ENCODE data around the gene KIF26B. TPM values are rescaled to one million over a fixed set of nuclear protein-coding genes. Genes with fewer than 3 reads are reported as not detected.
A peak's percentile ranks its signal among the peaks of the same experiment; 100 is the strongest.
"Not testable (repeated sequence)": the region's sequence is repeated elsewhere in the genome, so short reads cannot be mapped to it uniquely, and the experiment has no call there.

KIF26B gene
- polyA plus RNA-seq, 10 donors, result 0.80 to 3.8 (median 1.5) TPM

GRCh38 chr1:245380790-245381535 is 226.2 kb downstream of the KIF26B start:
- no peak for DNase-seq

DNA sequence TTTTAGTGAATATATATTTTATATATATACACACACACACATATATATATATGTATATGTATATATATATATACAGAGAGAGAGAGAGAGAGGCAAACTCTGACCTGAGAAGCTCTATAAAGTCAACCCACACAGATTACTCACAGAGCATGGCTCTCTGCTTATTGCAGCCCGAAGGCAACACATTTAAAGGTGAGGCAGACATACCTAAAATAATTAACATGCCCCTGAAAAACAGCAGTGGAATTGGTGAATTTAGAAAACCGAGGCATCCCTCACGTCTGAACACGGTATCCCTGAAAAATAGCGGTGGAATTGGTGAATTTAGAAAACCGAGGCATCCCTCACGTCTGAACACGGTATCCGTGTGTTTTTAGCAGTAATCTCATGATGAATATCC is 228.2 kb downstream of the KIF26B start:
- no peak for DNase-seq

DNA sequence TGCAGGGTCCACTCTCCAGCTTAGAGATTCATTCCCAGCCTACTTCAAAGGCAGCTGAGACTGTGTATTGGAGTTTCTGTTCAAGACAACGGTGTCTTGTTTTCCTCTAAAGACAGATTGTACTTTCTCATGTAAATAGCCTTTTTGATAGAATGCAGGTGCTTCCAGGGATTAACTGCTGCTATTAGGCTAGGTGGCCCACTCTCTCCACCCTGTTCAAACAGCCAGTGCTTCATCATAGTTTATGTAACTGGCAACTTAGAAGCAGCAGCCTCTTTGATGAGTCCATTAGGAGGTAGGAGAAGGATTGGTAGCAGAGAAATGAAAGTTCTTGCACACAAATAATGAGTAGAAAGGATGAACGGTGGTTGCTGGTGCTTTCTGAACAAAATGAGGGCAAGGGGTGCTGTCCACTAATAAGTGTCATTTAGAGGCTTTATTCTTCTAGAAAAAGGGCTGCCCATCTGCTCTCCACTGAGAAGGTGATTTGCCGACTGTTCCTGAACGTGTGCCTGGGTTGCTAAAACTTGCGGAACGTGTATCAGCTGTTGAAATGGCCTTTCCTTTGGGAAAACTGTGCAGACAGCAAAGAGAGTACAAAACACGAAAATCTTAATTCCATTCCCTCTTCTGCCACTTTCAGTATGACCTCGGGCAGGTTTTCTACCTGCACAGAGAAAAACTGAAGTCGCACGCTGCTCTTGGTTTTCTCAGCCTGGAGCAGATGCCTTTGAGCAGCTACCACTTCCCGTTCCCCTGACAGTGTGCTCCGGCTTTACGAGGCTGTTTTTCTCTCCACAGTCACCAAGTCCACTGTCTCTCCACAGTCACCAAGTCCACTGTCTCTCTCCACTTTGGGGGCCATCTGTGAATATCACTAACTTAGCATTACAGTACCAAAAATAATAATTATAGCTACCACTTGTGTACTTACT is 228.9 kb downstream of the KIF26B start:
- DNase-seq, result no peak

GRCh38 chr1:245386297-245386971 is 231.6 kb downstream of the KIF26B start:
- no peak for DNase-seq

GRCh38 chr1:245388687-245389086 is 233.9 kb downstream of the KIF26B start:
- peak in 1 of 3 donors; percentile 50 for DNase-seq

DNA sequence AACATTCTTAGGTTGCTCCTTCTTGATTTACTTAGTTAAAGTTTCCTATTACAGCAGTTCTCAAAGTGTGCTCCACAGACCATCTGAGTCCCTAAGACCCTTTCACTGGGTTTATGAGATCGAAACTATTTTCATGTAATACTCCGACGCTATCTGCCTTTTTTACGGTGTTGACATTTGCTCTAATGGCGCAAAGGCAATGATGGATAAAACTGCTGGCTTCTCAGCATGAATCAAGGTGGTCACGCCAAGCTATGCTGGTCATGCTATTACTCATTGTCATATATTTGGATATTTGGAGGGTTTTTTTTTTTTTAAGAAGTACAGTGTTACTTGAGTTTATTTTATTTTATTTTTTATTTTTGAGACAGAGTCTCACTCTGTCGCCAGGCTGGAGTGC is 235.1 kb downstream of the KIF26B start:
- DNase-seq, result no peak

DNA sequence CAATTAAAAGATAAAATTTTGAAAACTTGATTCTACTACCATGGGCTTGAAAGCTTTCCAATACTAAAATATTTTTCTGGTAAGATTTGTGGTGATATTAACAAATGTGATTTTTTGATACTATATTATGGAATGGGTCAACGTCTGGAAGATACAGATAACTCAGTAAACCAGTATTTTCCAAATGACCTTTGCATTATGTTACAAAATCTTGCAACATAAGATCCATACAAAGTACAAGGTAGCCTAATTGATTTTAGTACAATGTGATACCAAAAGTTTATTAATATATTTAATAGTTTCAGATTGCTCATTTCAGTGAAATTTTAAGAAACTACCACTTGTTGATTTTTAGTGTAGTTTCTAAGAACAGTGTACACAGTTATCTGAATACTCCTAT is 236.2 kb downstream of the KIF26B start:
- no peak for DNase-seq

DNA sequence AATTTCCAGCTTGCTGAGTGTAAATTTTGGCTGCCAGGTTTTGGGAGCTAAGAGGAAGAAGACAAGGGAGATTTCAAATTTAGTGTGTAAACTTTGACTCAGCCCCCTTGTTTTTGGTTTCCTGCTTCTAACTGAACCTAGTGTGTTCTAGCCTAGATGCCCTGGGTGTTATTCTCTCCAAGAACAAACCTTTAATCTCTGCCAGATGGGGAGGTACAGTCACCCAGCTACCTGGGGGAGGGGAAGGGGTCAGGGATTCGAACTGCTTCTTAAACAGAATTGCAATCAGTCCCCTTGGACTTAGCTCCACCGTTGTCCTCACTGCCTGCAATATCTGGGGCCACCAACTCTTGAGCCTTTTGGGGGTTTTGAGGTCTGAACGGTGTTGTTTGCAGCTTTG is 238.9 kb downstream of the KIF26B start:
- no peak for DNase-seq

DNA sequence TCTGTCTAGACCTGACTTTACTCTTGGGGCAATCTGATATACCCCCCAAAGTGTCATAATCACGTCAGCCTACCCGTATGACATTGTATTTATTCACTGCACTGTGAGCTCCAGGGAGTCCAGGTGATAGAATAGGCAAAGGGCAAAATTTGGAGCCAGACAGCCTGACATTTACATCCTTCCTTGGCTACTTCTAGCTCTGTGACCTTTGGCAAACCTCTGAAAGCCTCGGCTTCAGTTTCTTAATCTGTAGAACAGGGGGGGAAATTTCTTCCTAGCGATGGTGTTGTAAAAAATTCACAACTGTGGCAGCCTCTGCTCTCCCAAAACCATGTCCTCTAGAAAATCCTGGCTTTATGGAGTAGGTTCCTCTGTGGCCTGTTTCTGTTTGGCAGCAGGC is 240.9 kb downstream of the KIF26B start:
- peak in 1 of 3 donors; percentile 62 for DNase-seq

DNA sequence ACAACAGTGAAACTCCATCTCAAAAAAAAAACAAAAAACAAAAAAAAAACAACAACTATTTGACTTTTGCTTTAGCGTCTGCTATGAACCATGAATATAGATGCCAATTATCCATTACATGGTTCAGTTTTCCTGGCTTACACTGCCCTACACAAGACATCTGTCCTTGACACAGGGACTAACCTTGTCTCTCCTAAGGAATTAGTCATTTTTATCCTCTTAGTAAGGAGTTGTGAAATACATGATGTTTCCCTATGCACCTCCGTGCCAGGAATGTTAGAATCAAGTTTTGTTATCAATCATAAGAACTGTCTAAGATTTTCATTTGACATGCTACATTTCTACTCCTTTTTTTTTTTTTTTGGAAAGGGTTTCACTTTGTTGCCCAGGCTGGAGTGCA is 241.8 kb downstream of the KIF26B start:
- DNase-seq, result no peak

- no peak for DNase-seq
Measured at GRCh38 chr1:245397771-245398170, 243.0 kb downstream of the KIF26B start.

- DNase-seq, result no peak
Measured at GRCh38 chr1:245398180-245398579, 243.4 kb downstream of the KIF26B start.

DNA sequence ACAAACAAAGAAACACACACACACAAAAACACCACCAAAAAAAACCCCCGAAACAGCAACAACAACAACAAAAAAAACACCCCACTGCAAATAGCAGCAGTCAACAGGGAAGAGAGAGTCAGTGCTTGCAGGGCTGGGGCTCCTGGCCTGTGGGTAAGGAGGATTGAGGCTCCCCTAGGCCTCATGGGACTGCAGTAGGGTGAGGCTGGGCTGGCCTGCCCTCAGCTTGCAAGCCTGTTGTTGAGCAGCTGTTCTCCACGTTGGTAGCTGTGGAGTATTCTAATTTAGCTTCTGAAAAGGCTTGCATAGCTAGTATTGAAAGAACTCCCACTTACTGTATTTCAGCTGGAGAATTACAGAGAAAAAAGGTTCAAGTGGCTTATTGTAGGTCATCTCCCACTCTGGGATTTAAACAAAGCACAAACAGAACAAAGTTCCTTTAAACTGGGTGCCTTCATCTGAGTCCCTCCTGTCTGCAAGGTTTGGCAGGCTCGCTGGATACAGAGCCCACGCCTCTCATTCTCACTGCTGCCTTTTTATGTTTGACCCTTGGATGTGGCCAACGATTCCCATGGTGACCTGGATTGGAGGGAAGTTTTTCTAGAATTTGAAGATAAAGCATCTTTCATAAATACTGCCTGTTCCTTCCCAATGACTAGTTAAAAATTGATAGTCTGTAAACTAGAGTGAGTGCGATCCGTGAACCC is 247.2 kb downstream of the KIF26B start:
- no peak for DNase-seq

- not testable (repeated sequence) for DNase-seq
Measured at GRCh38 chr1:245402998-245403397, 248.2 kb downstream of the KIF26B start.

- DNase-seq, result no peak
Measured at GRCh38 chr1:245404527-245404926, 249.7 kb downstream of the KIF26B start.

- DNase-seq, result no peak
Measured at GRCh38 chr1:245404952-245405351, 250.2 kb downstream of the KIF26B start.

DNA sequence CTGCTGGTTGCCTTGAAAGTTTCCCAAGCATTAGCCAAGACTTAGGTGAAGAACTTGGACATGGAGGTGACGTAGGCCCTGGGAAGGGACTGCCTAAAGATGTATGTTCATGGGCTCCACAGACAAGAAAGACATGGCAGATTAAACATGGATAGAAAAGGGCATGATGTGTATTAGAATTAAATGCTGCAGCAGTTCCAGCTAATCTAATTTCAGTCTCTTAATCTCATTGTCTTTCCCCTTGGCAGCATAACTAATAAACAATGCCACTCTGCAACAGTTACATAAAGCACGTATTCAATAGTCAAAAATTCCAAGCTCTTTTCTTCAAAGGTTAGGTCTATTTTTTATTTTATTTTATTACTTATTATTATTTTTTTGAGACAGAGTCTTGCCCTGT is 251.6 kb downstream of the KIF26B start:
- DNase-seq, result no peak

- DNase-seq, result no peak
Measured at GRCh38 chr1:245407983-245408382, 253.2 kb downstream of the KIF26B start.

DNA sequence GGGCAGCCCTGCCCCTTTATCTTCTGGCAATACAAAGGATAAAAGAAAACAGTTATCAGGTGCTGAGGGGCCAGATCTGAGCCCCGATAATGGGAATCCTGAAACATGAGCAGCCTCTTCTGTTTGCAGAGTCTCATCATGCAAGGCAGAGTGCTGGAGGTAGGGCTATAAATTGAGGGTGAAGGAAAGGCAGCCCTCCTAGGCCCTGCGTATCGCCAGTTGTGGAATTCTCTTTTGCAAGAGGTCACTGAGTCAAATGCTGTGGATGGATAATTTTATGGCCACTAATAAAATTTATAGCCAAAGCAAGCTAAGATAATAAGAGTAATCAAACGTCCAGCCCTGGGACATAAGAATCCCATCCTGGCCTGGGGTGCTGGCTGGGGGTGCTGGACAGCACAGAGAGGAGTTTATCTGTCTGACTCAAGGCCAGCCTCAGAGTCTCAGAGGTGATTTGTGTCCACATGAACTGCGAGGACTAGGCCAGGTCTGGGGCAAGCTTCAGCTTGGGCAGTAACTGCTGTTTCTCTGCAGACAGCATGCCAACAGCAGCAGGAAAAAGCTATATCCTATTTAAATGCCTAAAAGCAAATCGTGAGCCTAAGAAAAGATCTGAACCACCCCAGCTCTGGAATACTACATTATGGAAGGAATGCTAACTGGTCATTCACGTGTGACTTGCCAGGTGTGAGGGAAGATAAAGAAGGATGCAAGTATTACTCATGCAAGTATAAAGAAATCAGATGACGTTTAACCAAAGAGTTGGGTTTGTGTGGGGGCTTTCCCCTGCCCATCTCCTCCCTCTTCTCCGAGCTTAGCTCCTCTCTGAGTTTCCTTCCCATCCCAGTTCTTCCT is 254.8 kb downstream of the KIF26B start:
- DNase-seq, result no peak

GRCh38 chr1:245411245-245412036 is 256.7 kb downstream of the KIF26B start:
- DNase-seq, result no peak

Data from muscle of back (tissue), 11 donors.